ENCODE data around the gene CBX7. TPM values are rescaled to one million over a fixed set of nuclear protein-coding genes. Genes with fewer than 3 reads are reported as not detected.

Gene CBX7
- total RNA-seq, 2 donors from 2014 or later = 82.7 to 115 TPM

- TF ChIP-seq POLR2AphosphoS5 (IDR thresholded peaks at IDR 0.05) (no peak), POLR2A (IDR thresholded peaks at IDR 0.05) (no peak)
- TF ChIP-seq, protein P1, sequence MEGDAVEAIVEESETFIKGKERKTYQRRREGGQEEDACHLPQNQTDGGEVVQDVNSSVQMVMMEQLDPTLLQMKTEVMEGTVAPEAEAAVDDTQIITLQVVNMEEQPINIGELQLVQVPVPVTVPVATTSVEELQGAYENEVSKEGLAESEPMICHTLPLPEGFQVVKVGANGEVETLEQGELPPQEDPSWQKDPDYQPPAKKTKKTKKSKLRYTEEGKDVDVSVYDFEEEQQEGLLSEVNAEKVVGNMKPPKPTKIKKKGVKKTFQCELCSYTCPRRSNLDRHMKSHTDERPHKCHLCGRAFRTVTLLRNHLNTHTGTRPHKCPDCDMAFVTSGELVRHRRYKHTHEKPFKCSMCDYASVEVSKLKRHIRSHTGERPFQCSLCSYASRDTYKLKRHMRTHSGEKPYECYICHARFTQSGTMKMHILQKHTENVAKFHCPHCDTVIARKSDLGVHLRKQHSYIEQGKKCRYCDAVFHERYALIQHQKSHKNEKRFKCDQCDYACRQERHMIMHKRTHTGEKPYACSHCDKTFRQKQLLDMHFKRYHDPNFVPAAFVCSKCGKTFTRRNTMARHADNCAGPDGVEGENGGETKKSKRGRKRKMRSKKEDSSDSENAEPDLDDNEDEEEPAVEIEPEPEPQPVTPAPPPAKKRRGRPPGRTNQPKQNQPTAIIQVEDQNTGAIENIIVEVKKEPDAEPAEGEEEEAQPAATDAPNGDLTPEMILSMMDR (IDR thresholded peaks at IDR 0.05) = no peak
- Histone ChIP-seq H3K4me1 (replicated peaks) (no peaks in the 10 kb centered on the region), H3K27me3 (replicated peaks; ENCODE audit: insufficient read depth) (no peaks in the 10 kb centered on the region), H3K4me3 (no peak overlapping the region), H3K9me3 (no peaks in the 10 kb centered on the region), H3K27ac (no peak overlapping the region), H3K36me3 (no peaks in the 10 kb centered on the region)
- intact Hi-C loops (cut with DNase I) = loop anchor here (10.0 kb wide), 3 partner anchors 114 to 364 kb away; partner anchors contain the start of gene APOBEC3C
- DNase-seq (ENCODE audit: low spot score) = no peak
- WGBS = 89% methylated on average over 6 of the region's 6 CpGs
Measured at GRCh38 chr22:39128508-39128907, 24.0 kb downstream of the CBX7 start.

DNA sequence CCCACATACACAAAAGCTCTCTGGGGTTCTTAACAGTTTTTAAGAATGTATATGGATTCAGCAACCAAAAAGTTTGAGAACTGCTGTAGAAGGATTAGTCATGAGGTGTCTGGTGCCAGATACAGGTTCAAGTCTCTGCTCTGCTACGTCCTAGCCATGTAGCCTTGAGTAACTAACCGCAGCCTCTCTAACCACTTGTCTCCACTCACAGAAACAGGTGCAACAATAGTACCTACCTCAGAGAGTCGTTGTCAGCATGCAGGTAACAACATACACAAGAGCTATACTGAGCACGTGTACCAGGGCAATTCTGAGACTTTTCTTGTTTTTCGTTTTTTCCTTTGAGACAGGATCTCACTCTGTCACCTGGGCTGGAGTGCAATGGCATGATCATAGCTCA, 26.9 kb downstream of the CBX7 start:
- no peaks in the 10 kb centered on the region for H3K4me1 ChIP-seq (replicated peaks)
- no peak overlapping the region for H3K4me3 ChIP-seq
- no peaks in the 10 kb centered on the region for H3K9me3 ChIP-seq
- no peaks in the 10 kb centered on the region for H3K27me3 ChIP-seq (replicated peaks; ENCODE audit: insufficient read depth)
- TF ChIP-seq, protein P1 (IDR thresholded peaks at IDR 0.05) = no peak
- TF ChIP-seq POLR2AphosphoS5 (IDR thresholded peaks at IDR 0.05) = no peak
- TF ChIP-seq POLR2A (IDR thresholded peaks at IDR 0.05) = no peak
- DNase-seq (ENCODE audit: low spot score) = no peak
- 89% methylated on average over 5 of the region's 5 CpGs for WGBS
- intact Hi-C loops (cut with DNase I) = loop anchor here (10.0 kb wide), 3 partner anchors 111 to 361 kb away; partner anchors contain the start of gene APOBEC3C
- no peak overlapping the region for H3K27ac ChIP-seq
- H3K36me3 ChIP-seq = no peaks in the 10 kb centered on the region

DNA sequence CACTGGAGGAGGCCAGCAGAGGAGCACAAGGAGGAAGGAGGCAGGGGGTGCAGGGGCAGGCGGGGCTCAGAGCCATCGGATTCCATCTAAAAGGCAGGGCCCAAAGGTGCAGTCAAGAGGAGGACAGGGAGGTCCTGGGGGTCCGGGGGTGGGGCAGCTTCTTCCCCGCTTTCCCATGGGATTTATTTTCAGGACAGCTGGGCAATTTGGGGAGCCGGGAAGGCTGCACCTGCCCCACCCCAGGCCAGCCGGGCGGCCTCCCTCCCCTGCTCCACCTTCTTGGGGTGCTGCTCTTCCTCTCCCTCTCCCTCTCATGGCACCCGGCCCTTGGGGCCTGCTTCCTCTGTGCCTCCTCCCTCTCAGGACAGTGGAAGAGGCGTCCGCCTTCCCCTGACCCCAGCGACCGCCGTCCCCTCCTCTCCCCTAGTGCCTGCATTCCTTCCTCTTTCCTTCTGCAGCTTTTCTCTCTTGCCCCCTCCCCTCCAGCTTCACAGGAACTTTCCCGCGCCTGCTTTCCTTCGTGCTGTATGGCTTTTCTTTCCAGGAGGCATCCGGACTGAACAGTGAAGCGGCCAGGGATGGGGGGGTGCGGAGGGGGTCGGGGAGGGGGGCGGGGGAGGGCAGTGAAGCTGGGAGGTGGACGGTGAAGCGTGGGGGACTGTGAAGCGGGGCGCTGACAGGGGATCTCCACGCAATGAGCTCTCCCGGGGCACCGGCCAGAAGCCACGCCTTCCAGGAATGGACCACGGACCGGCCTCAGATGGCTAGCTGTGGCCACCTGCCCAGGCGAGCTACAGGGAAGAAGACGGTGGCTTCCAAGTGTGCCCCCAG, 28.5 kb downstream of the CBX7 start:
- intact Hi-C loops (cut with DNase I) = loop anchor here (10.0 kb wide), 3 partner anchors 109 to 359 kb away; partner anchors contain the start of gene APOBEC3C
- no peak for DNase-seq (ENCODE audit: low spot score)
- TF ChIP-seq POLR2AphosphoS5 (IDR thresholded peaks at IDR 0.05) = no peak
- TF ChIP-seq POLR2A (IDR thresholded peaks at IDR 0.05) = no peak
- TF ChIP-seq, protein P1 (IDR thresholded peaks at IDR 0.05) = no peak
- Histone ChIP-seq H3K27ac (no peak overlapping the region), H3K36me3 (no peaks in the 10 kb centered on the region), H3K4me1 (replicated peaks) (no peaks in the 10 kb centered on the region), H3K27me3 (replicated peaks; ENCODE audit: insufficient read depth) (no peaks in the 10 kb centered on the region), H3K4me3 (no peak overlapping the region), H3K9me3 (no peaks in the 10 kb centered on the region)
- 37% methylated on average over 31 of the region's 33 CpGs for WGBS

GRCh38 chr22:39122772-39123470, 29.6 kb downstream of the CBX7 start:
- intact Hi-C loops (cut with DNase I) = loop anchor here (10.0 kb wide), 3 partner anchors 108 to 358 kb away; partner anchors contain the start of gene APOBEC3C

More at GRCh38 chr22:39122772-39123470, 29.6 kb downstream of the CBX7 start:
- no peaks in the 10 kb centered on the region for H3K27me3 ChIP-seq (replicated peaks; ENCODE audit: insufficient read depth)
- H3K9me3 ChIP-seq = no peaks in the 10 kb centered on the region
- H3K4me3 ChIP-seq = no peak overlapping the region
- no peak overlapping the region for H3K27ac ChIP-seq
- H3K4me1 ChIP-seq (replicated peaks) = no peaks in the 10 kb centered on the region
- no peak for DNase-seq (ENCODE audit: low spot score)
- WGBS = 94% methylated on average over 17 of the region's 17 CpGs
- H3K36me3 ChIP-seq = no peaks in the 10 kb centered on the region
- TF ChIP-seq POLR2AphosphoS5 (IDR thresholded peaks at IDR 0.05) (no peak), POLR2A (IDR thresholded peaks at IDR 0.05) (no peak)
- TF ChIP-seq, protein P1 (IDR thresholded peaks at IDR 0.05) = no peak
